CD4-positive, alpha-beta memory T cell (primary cell): Measurements from ENCODE around the gene KRR1. TPM values are rescaled to one million over a fixed set of nuclear protein-coding genes. Genes with fewer than 3 reads are reported as not detected.

Experiments
- CTCF ChIA-PET: fragments of 350-600 bp; sonication (Branson Sonifier 250); formaldehyde crosslinking; loops from one replicate; lab custom pipeline; 2021; ENCODE audit warnings: inconsistent platforms; ENCODE audit not compliant: partially characterized antibody; lab: Charles Lee
- POLR2A ChIA-PET: fragments of 350-600 bp; sonication (Branson Sonifier 250); formaldehyde crosslinking; loops from one replicate; lab custom pipeline; 2021; ENCODE audit not compliant: partially characterized antibody; lab: Charles Lee
- DNase-seq, 5 donors: peaks; one replicate each; pipeline versions ENCODE4 v3.0.0 to v3.0.0-alpha.2; 2020 to 2022; ENCODE audit warnings: mixed read lengths in 1 of 5
- H3K27ac ChIP-seq: one replicate; pipeline ENCODE4 v1.7.0; 2013; ENCODE audit warnings: low read depth, low read length
- H3K27me3 ChIP-seq: 2 replicates; pipeline ENCODE4 v1.7.0; 2013; ENCODE audit warnings: mild to moderate bottlenecking, low read length, moderate library complexity; ENCODE audit not compliant: insufficient read depth
- H3K36me3 ChIP-seq: 2 replicates; pipeline ENCODE4 v1.7.0; 2013; ENCODE audit warnings: mild to moderate bottlenecking, low read length, moderate library complexity; ENCODE audit not compliant: insufficient read depth
- H3K4me1 ChIP-seq: 2 replicates; pipeline ENCODE4 v1.7.0; 2013; ENCODE audit warnings: mild to moderate bottlenecking, low read length, moderate library complexity; ENCODE audit not compliant: insufficient read depth
- H3K4me3 ChIP-seq, 2 donors: one replicate each; pipeline ENCODE4 v1.7.0; 2013; ENCODE audit warnings: low read length in 2 of 2, mild to moderate bottlenecking in 1 of 2
- H3K9me3 ChIP-seq, 2 donors: one replicate each; pipeline ENCODE4 v1.7.0; 2013; ENCODE audit warnings: low read length in 2 of 2, control low read depth in 1 of 2; ENCODE audit not compliant: control insufficient read depth in 1 of 2
- H3K27ac Mint-ChIP-seq, 7 donors: one replicate each; pipeline ENCODE4 v1.8.0; 2020 to 2021; ENCODE audit warnings: mixed read lengths in 7 of 7, mild to moderate bottlenecking in 6 of 7, inconsistent platforms in 3 of 7, moderate library complexity in 3 of 7
- H3K27me3 Mint-ChIP-seq, 2 donors: one replicate each; pipeline ENCODE4 v1.8.0; 2020 to 2021; ENCODE audit warnings: mixed read lengths in 2 of 2
- H3K36me3 Mint-ChIP-seq, 2 donors: one replicate each; pipeline ENCODE4 v1.8.0; 2020 to 2021; ENCODE audit warnings: mixed read lengths in 2 of 2, inconsistent platforms in 1 of 2, mild to moderate bottlenecking in 1 of 2
- H3K4me1 Mint-ChIP-seq, 4 donors: one replicate each; pipeline ENCODE4 v1.8.0; 2020 to 2021; ENCODE audit warnings: mixed read lengths in 4 of 4, mild to moderate bottlenecking in 1 of 4
- H3K4me3 Mint-ChIP-seq, 8 donors: one replicate each; pipeline ENCODE4 v1.8.0; 2020 to 2021; ENCODE audit warnings: mixed read lengths in 8 of 8, mild to moderate bottlenecking in 7 of 8, moderate library complexity in 6 of 8, inconsistent platforms in 3 of 8
- H3K9me3 Mint-ChIP-seq, 8 donors: one replicate each; pipeline ENCODE4 v1.8.0; 2020 to 2021; ENCODE audit warnings: mixed read lengths in 8 of 8, mild to moderate bottlenecking in 5 of 8, inconsistent platforms in 3 of 8, moderate library complexity in 1 of 8
- intact Hi-C: fragments of 100-400 bp; cut with micrococcal nuclease; formaldehyde crosslinking; loops from one replicate; pipeline ENCODE4 v1.15.1; 2023
- polyA plus RNA-seq, 2 donors: library from polyadenylated mRNA; unstranded; fragments of 300-500 nt; fragmentation: Illumina TruSeq; gene quantifications; one replicate each; pipeline ENCODE4 v1.2.3, GENCODE V29; 2021
- total RNA-seq, 2 experiments: library from RNA; stranded (reverse); gene quantifications; one replicate each; pipeline ENCODE4 v1.2.3, GENCODE V29; 2021

KRR1 gene
- total and polyA plus RNA-seq, 4 experiments from 2014 or later: 51.2 to 66.1 (median 62.9) TPM

DNA sequence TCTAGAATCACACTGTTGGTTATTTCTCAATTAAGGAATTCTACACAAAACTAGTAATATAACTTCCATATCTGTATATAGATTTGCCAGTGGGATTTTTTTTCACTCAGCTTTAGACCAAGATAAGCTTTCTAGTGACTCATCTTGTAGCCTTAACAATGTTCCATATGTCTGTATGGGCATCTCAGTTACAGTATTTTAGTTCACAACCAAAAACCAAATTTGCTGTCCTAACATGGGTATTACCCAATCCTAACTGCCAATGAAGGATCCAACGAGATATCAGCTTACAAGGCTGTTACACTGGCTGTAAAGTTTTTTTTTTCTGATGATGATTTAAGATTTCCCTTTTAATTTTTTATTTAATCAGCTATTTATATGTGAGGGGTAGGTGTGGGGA lies 31.5 kb upstream of the KRR1 start:
- DNase-seq: no peak
- Mint-ChIP-seq H3K9me3 (no peaks in the 10 kb centered on the region), H3K4me3 (no peak overlapping the region), H3K36me3 (no peaks in the 10 kb centered on the region), H3K4me1 (no peaks in the 10 kb centered on the region), H3K27ac (no peak overlapping the region), H3K27me3 (peaks cover 7 to 19% of the 10 kb centered on the region in 2 donors)
- ChIA-PET POLR2A (interaction anchor here (0.5 kb wide), 1 partner anchor 389 kb away, joined by 3 read pairs; no protein-coding TSS in a partner anchor), CTCF (interaction anchor here (1.2 kb wide), 1 partner anchor 16 kb away, joined by 6 read pairs; no protein-coding TSS in a partner anchor)
- H3K4me3 ChIP-seq: no peak overlapping the region
- H3K27me3 ChIP-seq: peaks cover under 1% of the 10 kb centered on the region
- no peaks in the 10 kb centered on the region for H3K9me3 ChIP-seq
- H3K27ac ChIP-seq: no peak overlapping the region
- H3K36me3 ChIP-seq: no peaks in the 10 kb centered on the region
- H3K4me1 ChIP-seq: no peaks in the 10 kb centered on the region
- intact Hi-C loops: no loop called here

DNA sequence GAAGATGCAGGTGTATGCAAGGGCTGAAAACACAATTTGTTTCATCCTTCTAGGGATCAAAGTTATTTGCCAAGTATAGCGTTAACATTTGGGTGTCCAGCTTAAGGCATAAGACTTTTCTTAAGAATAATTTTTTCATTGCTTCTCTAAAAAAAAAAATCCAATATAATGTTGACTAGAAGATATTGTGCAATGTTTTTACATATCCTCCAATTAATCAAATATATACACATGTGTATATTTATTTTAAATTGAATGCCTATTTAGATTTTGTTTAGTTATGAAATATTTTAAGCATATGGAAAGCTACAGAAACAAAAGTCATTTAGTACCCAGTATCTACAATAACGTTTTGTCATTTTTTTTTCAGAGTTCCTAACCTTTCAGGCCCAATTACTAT lies 28.5 kb upstream of the KRR1 start:
- DNase-seq: no peak
- POLR2A ChIA-PET: no interaction called here
- Histone ChIP-seq H3K9me3 (no peaks in the 10 kb centered on the region), H3K4me1 (no peaks in the 10 kb centered on the region), H3K4me3 (no peak overlapping the region), H3K27me3 (no peaks in the 10 kb centered on the region), H3K27ac (no peak overlapping the region), H3K36me3 (no peaks in the 10 kb centered on the region)
- no peaks in the 10 kb centered on the region for H3K4me1 Mint-ChIP-seq
- no peak overlapping the region for H3K4me3 Mint-ChIP-seq
- H3K36me3 Mint-ChIP-seq: no peaks in the 10 kb centered on the region
- no peak overlapping the region for H3K27ac Mint-ChIP-seq
- H3K9me3 Mint-ChIP-seq: no peaks in the 10 kb centered on the region
- H3K27me3 Mint-ChIP-seq: peaks cover 7 to 12% of the 10 kb centered on the region in 2 donors
- CTCF ChIA-PET: interaction anchor here (1.7 kb wide), 1 partner anchor 13 kb away, joined by 5 read pairs; no protein-coding TSS in a partner anchor
- intact Hi-C loops: no loop called here

DNA sequence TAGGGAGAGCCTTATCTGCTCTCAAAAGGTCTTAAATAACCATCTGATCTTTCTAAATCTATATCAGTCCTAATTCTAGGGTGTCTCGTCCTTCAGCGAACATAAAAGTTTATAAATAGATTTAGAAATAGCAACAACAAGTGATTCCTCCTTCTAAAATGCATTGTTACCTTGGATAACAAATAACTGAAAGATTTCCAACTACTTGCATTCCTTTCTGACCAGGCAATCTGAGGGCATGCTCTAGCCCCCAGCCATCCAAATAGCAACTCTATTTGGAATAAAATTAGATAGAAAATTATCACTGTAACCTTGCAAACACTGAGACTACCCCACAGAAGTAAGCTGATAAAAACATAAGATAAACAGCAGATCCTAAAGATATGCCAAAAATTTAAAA lies 21.8 kb upstream of the KRR1 start:
- CTCF ChIA-PET: interaction anchor here (1.4 kb wide), 1 partner anchor 48 kb away, joined by 3 read pairs; no protein-coding TSS in a partner anchor

DNA sequence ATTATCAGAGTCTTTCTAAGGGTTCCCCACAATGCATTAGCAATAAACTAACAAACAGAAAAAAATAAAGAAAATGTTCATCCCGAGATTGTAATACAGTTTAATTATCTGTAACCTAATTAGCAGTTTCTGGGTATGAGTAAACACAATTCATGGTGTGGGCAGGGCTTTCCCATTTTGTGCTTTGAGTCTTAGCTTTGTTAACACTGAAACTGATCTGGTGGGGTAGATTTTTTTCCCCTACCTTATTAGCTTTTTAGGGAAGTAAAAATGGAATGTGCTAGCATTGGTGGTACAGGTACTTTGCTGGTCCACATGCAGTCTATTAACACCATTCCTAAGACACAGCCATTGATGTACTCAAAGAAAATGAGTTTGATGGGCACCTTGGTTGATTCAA lies 18.4 kb upstream of the KRR1 start:
- intact Hi-C loops: no loop called here
- no peaks in the 10 kb centered on the region for H3K4me1 ChIP-seq
- ChIA-PET CTCF (interaction anchor here (1.2 to 7.9 kb wide), 2 partner anchors 499 to 506 kb away, joined by 3 to 173 read pairs; partner anchors contain the start of gene PHLDA1), POLR2A (no interaction called here)
- no peaks in the 10 kb centered on the region for H3K36me3 ChIP-seq
- no peak for DNase-seq
- no peak overlapping the region for H3K4me3 ChIP-seq
- peaks cover 5 to 12% of the 10 kb centered on the region in 2 donors for H3K27me3 Mint-ChIP-seq
- H3K4me3 Mint-ChIP-seq: no peak overlapping the region
- no peaks in the 10 kb centered on the region for H3K9me3 ChIP-seq
- H3K27me3 ChIP-seq: no peaks in the 10 kb centered on the region
- H3K36me3 Mint-ChIP-seq: no peaks in the 10 kb centered on the region
- H3K9me3 Mint-ChIP-seq: no peaks in the 10 kb centered on the region
- H3K27ac ChIP-seq: no peak overlapping the region
- H3K27ac Mint-ChIP-seq: no peak overlapping the region
- H3K4me1 Mint-ChIP-seq: peaks cover 0 to 2% (median 0%) of the 10 kb centered on the region in 4 donors

More for the DNA sequence above, 21.8 kb upstream of the KRR1 start:
- Histone ChIP-seq H3K27ac (no peak overlapping the region), H3K4me3 (no peak overlapping the region), H3K27me3 (no peaks in the 10 kb centered on the region), H3K4me1 (no peaks in the 10 kb centered on the region), H3K9me3 (no peaks in the 10 kb centered on the region), H3K36me3 (no peaks in the 10 kb centered on the region)
- Mint-ChIP-seq H3K4me3 (no peak overlapping the region), H3K27me3 (no peaks in the 10 kb centered on the region), H3K9me3 (no peaks in the 10 kb centered on the region), H3K36me3 (no peaks in the 10 kb centered on the region), H3K4me1 (no peaks in the 10 kb centered on the region), H3K27ac (no peak overlapping the region)
- intact Hi-C loops: no loop called here
- DNase-seq: no peak
- POLR2A ChIA-PET: no interaction called here

DNA sequence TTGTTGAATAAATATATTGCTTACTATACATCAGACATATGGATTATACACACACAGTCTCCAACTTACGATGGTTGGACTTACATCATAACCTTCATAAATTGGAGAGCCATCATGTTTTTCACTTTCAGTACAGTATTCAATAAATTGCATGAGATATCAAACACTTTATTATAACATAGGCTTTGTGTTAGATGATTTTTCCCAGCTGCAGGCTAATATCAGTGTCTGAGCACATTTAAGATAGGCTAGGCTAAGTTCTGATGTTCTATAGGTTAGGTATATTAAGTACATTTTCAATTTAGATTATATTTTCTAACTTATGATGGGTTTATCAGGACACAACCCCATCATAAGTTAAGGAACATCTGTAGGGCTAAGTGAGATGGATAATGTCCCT lies 17.9 kb upstream of the KRR1 start:
- H3K36me3 Mint-ChIP-seq: no peaks in the 10 kb centered on the region
- no peaks in the 10 kb centered on the region for H3K36me3 ChIP-seq
- no peak overlapping the region for H3K4me3 Mint-ChIP-seq
- peaks cover 0 to 2% (median 0%) of the 10 kb centered on the region in 4 donors for H3K4me1 Mint-ChIP-seq
- no peak overlapping the region for H3K27ac Mint-ChIP-seq
- ChIA-PET POLR2A (no interaction called here), CTCF (interaction anchor here (1.2 to 7.9 kb wide), 2 partner anchors 499 to 507 kb away, joined by 3 to 173 read pairs; partner anchors contain the start of gene PHLDA1)
- no peak overlapping the region for H3K4me3 ChIP-seq
- intact Hi-C loops: no loop called here
- H3K27me3 Mint-ChIP-seq: peaks cover 5 to 12% of the 10 kb centered on the region in 2 donors
- no peaks in the 10 kb centered on the region for H3K9me3 ChIP-seq
- DNase-seq: no peak
- H3K27me3 ChIP-seq: no peaks in the 10 kb centered on the region
- no peaks in the 10 kb centered on the region for H3K4me1 ChIP-seq
- H3K27ac ChIP-seq: no peak overlapping the region
- no peaks in the 10 kb centered on the region for H3K9me3 Mint-ChIP-seq

DNA sequence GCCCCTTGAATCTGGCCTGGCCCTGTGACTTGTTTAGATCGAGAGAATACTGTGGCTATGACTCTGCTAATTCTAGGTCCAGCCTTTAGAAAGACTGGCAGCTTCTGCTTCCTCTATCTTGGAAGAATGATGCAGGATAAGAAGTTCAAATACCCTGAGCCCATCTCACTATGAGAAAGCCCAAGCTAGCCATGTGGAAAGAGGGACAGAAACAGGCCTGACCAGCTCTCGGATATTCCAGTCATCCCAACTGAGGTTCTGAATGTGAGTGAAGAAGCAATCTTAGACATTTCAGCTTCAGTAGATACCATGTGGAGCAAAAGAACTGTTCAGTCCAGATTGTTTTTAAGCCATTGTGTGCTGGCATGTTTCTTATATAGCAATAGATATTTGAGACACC lies 17.3 kb upstream of the KRR1 start:
- Histone ChIP-seq H3K4me3 (no peak overlapping the region), H3K27ac (no peak overlapping the region), H3K36me3 (no peaks in the 10 kb centered on the region), H3K9me3 (no peaks in the 10 kb centered on the region), H3K27me3 (no peaks in the 10 kb centered on the region), H3K4me1 (no peaks in the 10 kb centered on the region)
- peaks cover 5 to 14% of the 10 kb centered on the region in 2 donors for H3K27me3 Mint-ChIP-seq
- H3K27ac Mint-ChIP-seq: no peak overlapping the region
- ChIA-PET CTCF (interaction anchor here (0.7 to 7.9 kb wide), 8 partner anchors 402 to 1059 kb away, joined by 3 to 173 read pairs (median 4); partner anchors contain the start of gene PHLDA1), POLR2A (no interaction called here)
- H3K36me3 Mint-ChIP-seq: no peaks in the 10 kb centered on the region
- H3K4me3 Mint-ChIP-seq: no peak overlapping the region
- H3K9me3 Mint-ChIP-seq: no peaks in the 10 kb centered on the region
- intact Hi-C loops: no loop called here
- DNase-seq: no peak
- peaks cover 0 to 2% (median 0%) of the 10 kb centered on the region in 4 donors for H3K4me1 Mint-ChIP-seq

DNA sequence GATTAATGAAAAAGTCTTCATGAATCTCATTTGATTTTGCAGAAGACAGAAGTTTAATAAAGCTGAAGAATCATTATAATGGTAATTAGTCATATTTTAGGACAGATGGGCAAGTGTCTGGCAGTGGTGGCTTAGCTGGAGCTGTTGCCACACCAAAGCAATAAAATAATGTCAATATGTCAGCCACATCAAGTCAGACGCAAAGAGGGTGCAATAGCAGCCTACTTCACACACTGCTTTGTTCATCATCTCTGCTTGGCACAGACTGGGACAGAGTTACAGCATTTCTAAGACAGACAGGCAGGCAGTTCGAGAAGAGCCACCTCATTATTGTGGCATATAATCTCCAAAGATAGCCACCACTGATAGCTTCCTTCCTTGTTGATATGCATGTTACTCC lies 16.9 kb upstream of the KRR1 start:
- no peaks in the 10 kb centered on the region for H3K36me3 ChIP-seq
- ChIA-PET CTCF (interaction anchor here (0.7 to 7.9 kb wide), 14 partner anchors 15 to 1059 kb away, joined by 3 to 173 read pairs (median 4); partner anchors contain the start of genes BBS10 and PHLDA1), POLR2A (interaction anchor here (1.2 kb wide), 1 partner anchor 509 kb away, joined by 6 read pairs; no protein-coding TSS in a partner anchor)
- Mint-ChIP-seq H3K4me1 (peaks cover 0 to 2% (median 0%) of the 10 kb centered on the region in 4 donors), H3K27me3 (peaks cover 5 to 17% of the 10 kb centered on the region in 2 donors), H3K36me3 (no peaks in the 10 kb centered on the region), H3K9me3 (no peaks in the 10 kb centered on the region), H3K27ac (no peak overlapping the region), H3K4me3 (no peak overlapping the region)
- no peak overlapping the region for H3K27ac ChIP-seq
- no peak overlapping the region for H3K4me3 ChIP-seq
- intact Hi-C loops: no loop called here
- DNase-seq: no peak
- no peaks in the 10 kb centered on the region for H3K4me1 ChIP-seq
- no peaks in the 10 kb centered on the region for H3K9me3 ChIP-seq
- no peaks in the 10 kb centered on the region for H3K27me3 ChIP-seq
